Panc1 (cell line): ENCODE measurements around the gene ARL8A.

ENCODE experiments used
- CTCF ChIP-seq: fragments of 450-650 bp; IDR thresholded peaks from 2 replicates; pipeline ENCODE4 v1.5.1; 2017; ENCODE audit warnings: mild to moderate bottlenecking
- SIN3A ChIP-seq: IDR thresholded peaks from 2 replicates; pipeline ENCODE4 v1.6.1; 2012; ENCODE audit warnings: low read depth, mild to moderate bottlenecking, low read length, moderate library complexity, borderline replicate concordance; ENCODE audit not compliant: insufficient read depth

- no peak for TF ChIP-seq CTCF
- no peak for TF ChIP-seq SIN3A
Measured at GRCh38 chr1:202130816-202131522, 13.6 kb downstream of the ARL8A start.
